SH-SY5Y (cell line): ENCODE measurements around the gene DPP10.

Experiments
- GATA2 ChIP-seq: IDR thresholded peaks from 2 replicates; pipeline ENCODE4 v1.6.1; 2011; ENCODE audit warnings: mild to moderate bottlenecking, low read depth, low read length
- GATA3 ChIP-seq: IDR thresholded peaks from 2 replicates; pipeline ENCODE4 v1.6.1; 2011; ENCODE audit warnings: low read depth, mild to moderate bottlenecking, low read length, moderate library complexity

- TF ChIP-seq GATA2: no peak
- no peak for TF ChIP-seq GATA3
Observed at GRCh38 chr2:115011721-115012120, 569.3 kb downstream of the DPP10 start.
